ENCODE measurements around the gene SCN8A.

Gene SCN8A

GRCh38 chr12:51672334-51672733, 81.3 kb downstream of the SCN8A start:
- DNase-seq (ENCODE audit: low spot score) = no peak

DNA sequence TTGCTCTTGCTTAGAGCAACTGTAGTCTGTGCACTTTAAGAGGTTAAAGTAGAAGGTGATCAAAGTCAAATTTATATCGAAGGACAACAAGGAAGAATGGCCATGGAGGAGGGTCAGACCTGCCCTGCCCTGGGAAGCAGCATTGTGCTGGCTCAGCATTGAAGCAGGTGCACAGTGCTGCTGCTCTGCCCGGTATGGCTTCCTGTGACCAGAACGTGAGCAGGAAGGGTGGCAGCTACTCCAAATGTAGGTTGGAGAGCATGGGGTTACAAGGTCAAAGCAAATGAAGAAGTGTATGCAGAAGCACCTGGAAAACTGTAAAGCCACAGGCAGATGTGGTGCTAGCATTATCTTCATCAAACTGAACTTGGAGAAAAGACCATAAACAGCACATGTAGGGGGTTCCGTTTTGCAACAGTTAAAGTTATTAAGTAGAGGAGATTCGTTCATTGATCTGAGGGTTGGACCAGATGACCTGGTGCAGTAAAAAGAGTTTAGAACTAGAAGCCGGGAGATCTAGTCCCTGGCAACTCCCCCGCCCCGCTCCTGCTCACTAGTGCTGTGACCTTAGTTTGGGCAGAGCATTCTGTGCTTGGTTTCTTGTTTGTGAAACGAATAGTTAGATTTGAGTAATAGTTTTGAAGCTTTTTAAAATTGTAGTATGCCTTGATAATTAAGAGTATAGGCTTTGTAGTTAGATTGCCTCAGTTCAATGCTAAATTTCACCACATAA, 84.2 kb downstream of the SCN8A start:
- DNase-seq (ENCODE audit: low spot score) = no peak

- DNase-seq (ENCODE audit: low spot score) = no peak
These were observed 85.8 kb downstream of the SCN8A start for GRCh38 chr12:51676875-51677274.

DNA sequence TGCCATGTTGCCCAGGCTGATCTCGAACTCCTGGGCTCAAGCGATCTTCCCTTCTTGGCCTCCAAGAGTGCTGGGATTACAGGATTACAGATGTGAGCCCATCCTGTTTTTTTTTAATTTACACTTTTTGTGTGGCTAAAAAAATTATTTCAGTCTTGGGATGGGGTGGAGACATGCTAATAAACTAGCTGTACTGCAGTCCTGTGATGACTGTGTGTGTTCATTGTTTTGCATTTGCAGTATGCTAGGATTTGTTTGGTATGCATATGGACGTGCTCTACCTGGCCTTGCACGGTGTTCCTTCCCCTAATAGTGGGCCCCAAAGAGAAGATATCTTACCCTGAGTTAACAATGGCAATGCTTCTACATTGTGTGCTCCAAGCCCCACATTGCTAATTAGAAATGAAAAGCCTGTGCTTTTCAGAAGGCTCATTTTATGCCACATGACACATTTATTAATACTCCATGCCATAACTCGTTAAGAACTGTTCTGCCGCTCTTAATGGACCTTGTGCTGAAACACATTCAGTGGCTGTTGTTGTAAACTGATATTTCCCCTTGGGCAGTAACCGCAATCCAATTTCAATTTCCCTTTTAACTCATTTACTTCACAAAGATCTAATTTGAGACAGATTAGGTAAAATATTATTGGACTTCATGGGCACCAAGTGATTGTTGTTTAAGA, 86.4 kb downstream of the SCN8A start:
- no peak for DNase-seq (ENCODE audit: low spot score)

- DNase-seq (ENCODE audit: low spot score) = no peak
These were observed 87.2 kb downstream of the SCN8A start for GRCh38 chr12:51678086-51678724.

GRCh38 chr12:51682981-51683380, 91.9 kb downstream of the SCN8A start:
- DNase-seq (ENCODE audit: low spot score) = no peak

GRCh38 chr12:51683763-51684357, 92.8 kb downstream of the SCN8A start:
- no peak for DNase-seq (ENCODE audit: low spot score)

- DNase-seq (ENCODE audit: low spot score) = no peak
These were observed 95.7 kb downstream of the SCN8A start for GRCh38 chr12:51686727-51687126.

GRCh38 chr12:51687177-51687576, 96.1 kb downstream of the SCN8A start:
- no peak for DNase-seq (ENCODE audit: low spot score)

DNA sequence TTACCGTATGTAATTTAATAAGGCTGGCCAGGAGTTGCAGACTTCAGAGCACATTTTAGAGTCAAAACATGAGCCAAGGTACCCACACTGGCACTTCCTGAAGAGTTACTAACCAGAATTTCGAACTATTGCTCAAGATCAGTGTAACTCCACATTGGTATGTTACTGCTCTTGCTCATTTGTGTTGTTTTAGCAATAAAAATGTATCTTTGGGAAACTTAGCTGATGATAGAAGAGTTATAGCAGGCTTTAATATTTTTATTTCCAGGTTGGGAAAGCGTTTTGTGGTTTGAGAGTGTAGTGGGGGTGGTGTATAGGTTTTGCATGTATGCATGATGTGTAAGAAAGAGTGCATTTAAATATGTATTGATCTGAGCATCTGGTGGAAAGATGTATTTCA, 96.6 kb downstream of the SCN8A start:
- no peak for DNase-seq (ENCODE audit: low spot score)

GRCh38 chr12:51689983-51690382, 99.0 kb downstream of the SCN8A start:
- DNase-seq (ENCODE audit: low spot score) = no peak

DNA sequence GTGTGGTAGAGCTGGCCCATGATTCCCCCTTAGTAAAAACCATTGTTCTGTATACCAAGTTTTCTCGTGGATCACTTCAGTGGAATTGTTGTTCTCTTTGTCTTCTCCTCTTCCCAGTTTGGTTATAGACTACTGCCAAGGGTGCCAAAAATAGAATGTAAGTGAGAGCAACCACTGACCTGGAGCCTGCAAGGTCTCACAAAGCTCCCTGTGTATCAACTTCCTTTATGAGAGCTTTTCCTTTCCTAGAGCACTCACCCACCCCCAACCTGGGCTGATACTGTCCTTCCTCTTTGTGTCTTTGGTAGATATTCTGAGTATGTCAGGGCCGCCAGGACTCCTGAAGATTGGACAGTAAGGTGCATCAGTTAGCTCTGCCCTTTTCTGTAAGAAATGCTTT, 101.0 kb downstream of the SCN8A start:
- DNase-seq (ENCODE audit: low spot score) = no peak

GRCh38 chr12:51693569-51693968, 102.5 kb downstream of the SCN8A start:
- no peak for DNase-seq (ENCODE audit: low spot score)

GRCh38 chr12:51694146-51694545, 103.1 kb downstream of the SCN8A start:
- no peak for DNase-seq (ENCODE audit: low spot score)

- no peak for DNase-seq (ENCODE audit: low spot score)
These were observed 104.4 kb downstream of the SCN8A start for GRCh38 chr12:51695241-51696010.

DNA sequence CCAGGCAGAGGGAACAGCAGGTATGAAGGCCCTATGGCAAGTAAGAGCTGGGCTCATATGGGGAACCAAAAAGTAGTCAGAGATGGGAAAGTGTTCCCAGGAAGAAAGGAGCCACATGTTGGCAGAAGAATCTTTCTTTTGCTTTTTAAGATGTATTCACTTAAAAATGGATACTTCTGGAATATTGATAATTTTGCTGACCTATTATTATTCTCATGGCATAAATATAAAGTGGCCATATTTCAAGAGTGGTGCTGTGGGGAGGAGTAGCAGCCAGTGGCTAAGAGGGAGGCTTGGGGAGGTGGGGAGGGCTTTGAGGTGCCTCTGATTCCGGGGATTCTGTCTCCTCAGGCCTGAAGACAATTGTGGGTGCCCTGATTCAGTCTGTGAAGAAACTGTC, 108.2 kb downstream of the SCN8A start:
- no peak for DNase-seq (ENCODE audit: low spot score)

DNA sequence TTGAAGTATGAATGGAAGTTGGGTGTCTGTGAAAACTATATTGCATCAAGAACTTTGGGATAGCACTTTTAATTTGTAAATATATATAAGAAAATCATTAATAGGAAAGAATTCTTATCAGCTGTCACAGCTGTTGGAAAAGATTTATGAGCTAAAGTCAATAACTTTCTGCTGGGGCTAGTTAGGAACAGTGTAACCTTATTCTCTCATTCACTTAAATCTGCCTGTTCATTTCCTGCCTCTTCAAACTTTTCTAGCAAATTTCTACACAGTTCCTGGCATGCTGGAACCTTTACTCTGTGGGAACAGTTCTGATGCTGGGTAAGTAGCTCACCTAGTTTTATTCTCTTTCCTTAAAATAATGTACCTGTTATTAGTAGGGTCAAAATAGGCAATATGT, 109.9 kb downstream of the SCN8A start:
- no peak for DNase-seq (ENCODE audit: low spot score)

DNA sequence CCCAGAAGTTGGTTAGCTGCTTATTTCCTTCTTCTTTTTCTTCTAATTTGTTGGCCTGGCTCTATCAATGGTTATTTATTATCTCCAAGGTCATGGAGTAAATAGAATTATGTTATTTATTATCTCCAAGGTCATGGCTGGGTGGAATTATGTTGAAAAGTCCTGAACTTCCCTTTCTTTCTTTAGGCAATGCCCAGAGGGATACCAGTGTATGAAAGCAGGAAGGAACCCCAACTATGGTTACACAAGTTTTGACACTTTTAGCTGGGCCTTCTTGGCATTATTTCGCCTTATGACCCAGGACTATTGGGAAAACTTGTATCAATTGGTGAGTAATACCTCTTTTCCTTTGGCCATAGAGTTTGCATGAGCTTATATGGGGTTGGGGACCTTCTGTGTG, 111.6 kb downstream of the SCN8A start:
- no peak for DNase-seq (ENCODE audit: low spot score)

- no peak for DNase-seq (ENCODE audit: low spot score)
These were observed 114.4 kb downstream of the SCN8A start for GRCh38 chr12:51705450-51705849.

GRCh38 chr12:51706206-51706605, 115.2 kb downstream of the SCN8A start:
- DNase-seq (ENCODE audit: low spot score) = no peak

DNA sequence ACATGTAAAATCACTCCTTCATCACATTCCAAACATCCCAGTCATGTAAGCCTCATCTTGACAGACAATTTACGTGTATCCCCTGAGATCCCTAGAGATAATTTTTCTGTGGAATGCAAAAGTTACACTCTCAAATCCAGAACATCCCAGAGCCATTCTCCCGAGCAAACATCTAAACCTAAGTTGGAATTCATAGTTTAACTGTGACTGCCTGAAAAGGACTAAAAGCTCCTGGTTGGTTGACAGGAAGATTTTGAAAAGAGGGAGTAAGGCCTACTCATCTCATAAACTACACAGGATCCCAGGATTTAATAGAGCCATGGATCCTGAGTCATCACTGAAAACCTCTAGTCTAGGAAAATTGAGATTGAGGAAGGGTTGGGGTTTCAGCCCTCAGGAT, 123.6 kb downstream of the SCN8A start:
- no peak for DNase-seq (ENCODE audit: low spot score)

GRCh38 chr12:51717326-51717925, 126.4 kb downstream of the SCN8A start:
- DNase-seq (ENCODE audit: low spot score) = no peak
